Measurements from ENCODE around the gene IGFBP2. TPM values are rescaled to one million over a fixed set of nuclear protein-coding genes. Genes with fewer than 3 reads are reported as not detected.

Gene IGFBP2
- polyA plus RNA-seq, 1 of the 3 experiments (the other 2 are of a cell fraction) = 695 TPM

- no peak overlapping the region for H3K9ac ChIP-seq
- CTCF ChIA-PET = interaction anchor here (1.0 to 8.3 kb wide), 5 partner anchors 14 to 103 kb away, joined by 3 to 62 read pairs (median 5); no protein-coding TSS in a partner anchor
Observed at GRCh38 chr2:216621292-216621691, 11.9 kb upstream of the IGFBP2 start.

DNA sequence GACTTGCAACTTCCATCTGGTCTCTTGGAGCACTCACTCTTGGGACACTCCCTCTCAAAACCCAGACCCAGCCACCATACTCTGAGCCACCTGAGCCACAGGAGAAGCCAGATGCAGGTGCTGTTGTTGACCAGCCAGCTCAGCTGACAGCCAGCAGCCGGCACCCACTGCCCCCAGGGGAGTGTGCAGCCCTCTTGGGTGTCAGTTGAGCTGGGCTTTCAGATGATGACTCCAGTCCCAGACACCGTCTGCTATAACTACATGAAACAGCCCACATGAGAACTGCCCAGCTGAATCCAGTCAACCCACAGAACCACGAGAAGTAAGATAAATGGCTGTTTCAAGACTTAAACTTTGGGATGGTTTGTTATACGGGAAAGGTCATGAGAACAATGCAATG lies 10.7 kb upstream of the IGFBP2 start:
- H3K9me3 ChIP-seq = no peaks in the 10 kb centered on the region
- no peaks in the 10 kb centered on the region for H3K36me3 ChIP-seq (replicated peaks in 1 of 2; ENCODE audit: control insufficient read depth in 1 of 2, insufficient read depth in 2 of 2, low read length in 1 of 2)
- no peak for TF ChIP-seq MEF2A (IDR thresholded peaks at IDR 0.05; ENCODE audit: borderline replicate concordance, low read depth)
- no peak for TF ChIP-seq SIN3A (IDR thresholded peaks at IDR 0.05; ENCODE audit: borderline replicate concordance, low read depth, low read length)
- TF ChIP-seq RFX5 (IDR thresholded peaks at IDR 0.05; ENCODE audit: low read length) = no peak
- no peak for TF ChIP-seq FOSL2 (IDR thresholded peaks at IDR 0.05; ENCODE audit: borderline replicate concordance, low read depth)
- TF ChIP-seq GABPA (IDR thresholded peaks at IDR 0.05; ENCODE audit: low read depth) = no peak
- TF ChIP-seq, protein P1, sequence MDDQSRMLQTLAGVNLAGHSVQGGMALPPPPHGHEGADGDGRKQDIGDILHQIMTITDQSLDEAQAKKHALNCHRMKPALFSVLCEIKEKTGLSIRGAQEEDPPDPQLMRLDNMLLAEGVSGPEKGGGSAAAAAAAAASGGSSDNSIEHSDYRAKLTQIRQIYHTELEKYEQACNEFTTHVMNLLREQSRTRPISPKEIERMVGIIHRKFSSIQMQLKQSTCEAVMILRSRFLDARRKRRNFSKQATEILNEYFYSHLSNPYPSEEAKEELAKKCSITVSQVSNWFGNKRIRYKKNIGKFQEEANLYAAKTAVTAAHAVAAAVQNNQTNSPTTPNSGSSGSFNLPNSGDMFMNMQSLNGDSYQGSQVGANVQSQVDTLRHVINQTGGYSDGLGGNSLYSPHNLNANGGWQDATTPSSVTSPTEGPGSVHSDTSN (IDR thresholded peaks at IDR 0.05) = no peak
- WGBS (ENCODE audit: low lambda C conversion rate) = 68% methylated on average over 4 of the region's 4 CpGs
- H3K27me3 ChIP-seq (ENCODE audit: insufficient read depth) = no peaks in the 10 kb centered on the region
- ChIA-PET POLR2A (interaction anchor here (0.7 kb wide), 1 partner anchor 34 kb away, joined by 3 read pairs; no protein-coding TSS in a partner anchor), CTCF (interaction anchor here (0.7 to 8.3 kb wide), 5 partner anchors 13 to 542 kb away, joined by 3 to 62 read pairs (median 5); no protein-coding TSS in a partner anchor)
- no peak overlapping the region for H2AFZ ChIP-seq (ENCODE audit: low read depth)
- H3F3A ChIP-seq (replicated peaks; ENCODE audit: insufficient read depth) = no peaks in the 10 kb centered on the region
- no peaks in the 10 kb centered on the region for H3K79me2 ChIP-seq (ENCODE audit: insufficient read depth)
- H3K4me2 ChIP-seq = no peak overlapping the region
- DNase-seq = no peak
- no peak overlapping the region for H3K4me3 ChIP-seq (ENCODE audit: low read depth in 2 of 2, low read length in 1 of 2)
- H4K20me1 ChIP-seq (ENCODE audit: insufficient read depth) = no peaks in the 10 kb centered on the region
- peaks cover 19 to 38% of the 10 kb centered on the region in 2 experiments; a peak in 3 of 4 replicates for H3K4me1 ChIP-seq (ENCODE audit: control insufficient read depth in 1 of 2, insufficient read depth in 2 of 2, low read depth in 1 of 2, low read length in 1 of 2)
- H3K9me2 ChIP-seq = no peaks in the 10 kb centered on the region
- no peak overlapping the region for H3K9ac ChIP-seq
- no peak overlapping the region for H3K27ac ChIP-seq (ENCODE audit: low read depth in 2 of 2, low read length in 1 of 2)

More at GRCh38 chr2:216621292-216621691, 11.9 kb upstream of the IGFBP2 start:
- TF ChIP-seq MXI1 (IDR thresholded peaks at IDR 0.05; ENCODE audit: low read depth, low read length) (peak; percentile 30; the same call in 1 of the 2 replicates), FOXM1 (IDR thresholded peaks at IDR 0.05; ENCODE audit: low read depth) (no peak), RAD21 (IDR thresholded peaks at IDR 0.05; ENCODE audit: low read length) (0 out of 2 replicates have a peak, but pooled peaks have one; percentile 13), EP300 (IDR thresholded peaks at IDR 0.05; ENCODE audit: borderline replicate concordance in 1 of 2, low read depth in 1 of 2, low read length in 1 of 2) (peak in 1 of 2 experiments; percentile 66; a peak in 1 of 4 replicates)
- Histone ChIP-seq H2AFZ (ENCODE audit: low read depth) (no peak overlapping the region), H3K79me2 (ENCODE audit: insufficient read depth) (no peaks in the 10 kb centered on the region), H3K4me2 (no peak overlapping the region), H3K27me3 (ENCODE audit: insufficient read depth) (no peaks in the 10 kb centered on the region), H3K27ac (ENCODE audit: low read depth in 2 of 2, low read length in 1 of 2) (peak overlapping the region in 1 of 2 experiments; percentile 90; a peak in 2 of 4 replicates), H3K4me1 (ENCODE audit: control insufficient read depth in 1 of 2, insufficient read depth in 2 of 2, low read depth in 1 of 2, low read length in 1 of 2) (peaks cover 19 to 38% of the 10 kb centered on the region in 2 experiments; a peak in 3 of 4 replicates), H3K4me3 (ENCODE audit: low read depth in 2 of 2, low read length in 1 of 2) (no peak overlapping the region), H3K9me2 (no peaks in the 10 kb centered on the region), H3K9me3 (no peaks in the 10 kb centered on the region), H3F3A (replicated peaks; ENCODE audit: insufficient read depth) (no peaks in the 10 kb centered on the region), H3K36me3 (replicated peaks in 1 of 2; ENCODE audit: control insufficient read depth in 1 of 2, insufficient read depth in 2 of 2, low read length in 1 of 2) (no peaks in the 10 kb centered on the region), H4K20me1 (ENCODE audit: insufficient read depth) (no peaks in the 10 kb centered on the region)
- POLR2A ChIA-PET = interaction anchor here (1.3 to 2.0 kb wide), 3 partner anchors 9 to 102 kb away, joined by 3 to 6 read pairs (median 4); no protein-coding TSS in a partner anchor
- DNase-seq = no peak
- WGBS (ENCODE audit: low lambda C conversion rate) = 94% methylated on average over 3 of the region's 4 CpGs

DNA sequence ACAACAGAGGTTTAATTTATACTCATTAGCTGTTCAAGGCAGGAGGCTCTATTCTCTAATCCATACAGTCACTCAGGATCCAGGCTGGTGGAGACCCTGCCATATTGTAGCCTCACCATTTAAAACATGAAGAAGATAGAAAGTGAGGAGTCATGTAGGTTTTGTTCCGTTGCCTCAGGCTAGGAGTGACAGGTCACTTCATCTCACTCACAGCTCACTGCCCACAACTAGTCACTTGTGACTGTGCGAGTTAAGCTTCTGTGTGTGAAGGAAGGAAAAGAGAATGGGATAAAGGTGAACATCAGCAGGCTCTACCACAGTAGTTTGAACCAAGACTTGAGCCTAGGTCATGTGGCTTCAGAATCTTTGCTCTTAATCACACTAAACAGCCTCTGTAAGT lies 9.0 kb upstream of the IGFBP2 start:
- TF ChIP-seq RFX5 (IDR thresholded peaks at IDR 0.05; ENCODE audit: low read length) = no peak
- TF ChIP-seq USF2 (IDR thresholded peaks at IDR 0.05; ENCODE audit: borderline replicate concordance, low read depth, low read length) = no peak
- no peak for TF ChIP-seq MEF2A (IDR thresholded peaks at IDR 0.05; ENCODE audit: borderline replicate concordance, low read depth)
- no peak for TF ChIP-seq FOXJ3 (CRISPR knock-in tag; IDR thresholded peaks at IDR 0.05)
- Histone ChIP-seq H3K79me2 (ENCODE audit: insufficient read depth) (no peaks in the 10 kb centered on the region), H4K20me1 (ENCODE audit: insufficient read depth) (no peaks in the 10 kb centered on the region), H3K4me1 (ENCODE audit: control insufficient read depth in 1 of 2, insufficient read depth in 2 of 2, low read depth in 1 of 2, low read length in 1 of 2) (peaks cover 18 to 32% of the 10 kb centered on the region in 2 experiments; a peak in 3 of 4 replicates), H3K9me3 (no peaks in the 10 kb centered on the region), H3K4me2 (no peak overlapping the region), H2AFZ (ENCODE audit: low read depth) (no peak overlapping the region), H3K27ac (ENCODE audit: low read depth in 2 of 2, low read length in 1 of 2) (no peak overlapping the region), H3K27me3 (ENCODE audit: insufficient read depth) (no peaks in the 10 kb centered on the region), H3K4me3 (ENCODE audit: low read depth in 2 of 2, low read length in 1 of 2) (no peak overlapping the region), H3F3A (replicated peaks; ENCODE audit: insufficient read depth) (no peaks in the 10 kb centered on the region), H3K36me3 (replicated peaks in 1 of 2; ENCODE audit: control insufficient read depth in 1 of 2, insufficient read depth in 2 of 2, low read length in 1 of 2) (no peaks in the 10 kb centered on the region), H3K9me2 (no peaks in the 10 kb centered on the region), H3K9ac (no peak overlapping the region)
- ChIA-PET POLR2A (no interaction called here), CTCF (interaction anchor here (0.7 to 8.3 kb wide), 2 partner anchors 10 to 106 kb away, joined by 4 to 62 read pairs; no protein-coding TSS in a partner anchor)
- 94% methylated on average over 2 of the region's 2 CpGs for WGBS (ENCODE audit: low lambda C conversion rate)
- no peak for DNase-seq
